ENCODE results near the gene FAM3C. TPM values are rescaled to one million over a fixed set of nuclear protein-coding genes. Genes with fewer than 3 reads are reported as not detected.
"Not testable (repeated sequence)": the region's sequence is repeated elsewhere in the genome, so short reads cannot be mapped to it uniquely, and the experiment has no call there.

Gene FAM3C
- total RNA-seq, 2 donors from 2014 or later = 46.3 to 57.7 TPM

DNA sequence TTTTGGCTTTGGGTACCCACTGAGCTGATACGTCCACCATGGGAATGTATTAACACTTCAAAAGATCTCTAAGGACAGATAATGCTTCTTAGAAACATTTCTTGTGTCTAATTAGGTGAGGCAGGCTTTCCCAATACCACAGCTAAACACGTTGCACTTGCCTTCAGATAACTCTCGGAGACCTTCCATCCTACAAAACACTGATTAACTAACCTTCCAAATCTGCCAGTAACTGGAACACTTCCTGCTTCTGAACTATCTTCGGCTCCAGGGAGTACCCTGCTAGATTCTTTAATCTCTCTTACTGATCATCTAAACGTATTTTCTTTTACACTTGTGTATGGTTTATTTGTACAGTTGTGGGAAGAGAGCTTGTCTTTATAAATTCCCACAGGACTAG is 68.4 kb downstream of the FAM3C start:
- intact Hi-C loops (cut with DNase I) = no loop called here
- no peak overlapping the region for H3K9ac ChIP-seq (ENCODE audit: low read depth in 2 of 2, low read length in 2 of 2)
- H3K4me3 ChIP-seq = no peak overlapping the region
- no peak overlapping the region for H3K27ac ChIP-seq
- no peak for DNase-seq
- peaks cover 45% of the 10 kb centered on the region for H3K27me3 ChIP-seq
- TF ChIP-seq, protein P1, sequence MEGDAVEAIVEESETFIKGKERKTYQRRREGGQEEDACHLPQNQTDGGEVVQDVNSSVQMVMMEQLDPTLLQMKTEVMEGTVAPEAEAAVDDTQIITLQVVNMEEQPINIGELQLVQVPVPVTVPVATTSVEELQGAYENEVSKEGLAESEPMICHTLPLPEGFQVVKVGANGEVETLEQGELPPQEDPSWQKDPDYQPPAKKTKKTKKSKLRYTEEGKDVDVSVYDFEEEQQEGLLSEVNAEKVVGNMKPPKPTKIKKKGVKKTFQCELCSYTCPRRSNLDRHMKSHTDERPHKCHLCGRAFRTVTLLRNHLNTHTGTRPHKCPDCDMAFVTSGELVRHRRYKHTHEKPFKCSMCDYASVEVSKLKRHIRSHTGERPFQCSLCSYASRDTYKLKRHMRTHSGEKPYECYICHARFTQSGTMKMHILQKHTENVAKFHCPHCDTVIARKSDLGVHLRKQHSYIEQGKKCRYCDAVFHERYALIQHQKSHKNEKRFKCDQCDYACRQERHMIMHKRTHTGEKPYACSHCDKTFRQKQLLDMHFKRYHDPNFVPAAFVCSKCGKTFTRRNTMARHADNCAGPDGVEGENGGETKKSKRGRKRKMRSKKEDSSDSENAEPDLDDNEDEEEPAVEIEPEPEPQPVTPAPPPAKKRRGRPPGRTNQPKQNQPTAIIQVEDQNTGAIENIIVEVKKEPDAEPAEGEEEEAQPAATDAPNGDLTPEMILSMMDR (IDR thresholded peaks at IDR 0.05) = no peak
- H3K36me3 ChIP-seq = no peaks in the 10 kb centered on the region
- peaks cover 13% of the 10 kb centered on the region for H3K4me1 ChIP-seq
- no peaks in the 10 kb centered on the region for H3K9me3 ChIP-seq

- intact Hi-C loops (cut with DNase I) = no loop called here
These were observed 72.4 kb downstream of the FAM3C start for GRCh38 chr7:121323515-121324302.

GRCh38 chr7:121322460-121322859 is 73.6 kb downstream of the FAM3C start:
- Histone ChIP-seq H3K27me3 (no peaks in the 10 kb centered on the region), H3K9ac (ENCODE audit: low read depth in 2 of 2, low read length in 2 of 2) (no peak overlapping the region), H3K9me3 (no peaks in the 10 kb centered on the region), H3K4me3 (no peak overlapping the region), H3K27ac (no peak overlapping the region), H3K4me1 (no peaks in the 10 kb centered on the region), H3K36me3 (no peaks in the 10 kb centered on the region)
- no peak for DNase-seq
- intact Hi-C loops (cut with DNase I) = no loop called here
- TF ChIP-seq, protein P1 (IDR thresholded peaks at IDR 0.05) = no peak

More at GRCh38 chr7:121323515-121324302, 72.4 kb downstream of the FAM3C start:
- H3K4me3 ChIP-seq = no peak overlapping the region
- H3K36me3 ChIP-seq = no peaks in the 10 kb centered on the region
- TF ChIP-seq, protein P1 (IDR thresholded peaks at IDR 0.05) = no peak
- DNase-seq = no peak
- no peak overlapping the region for H3K27ac ChIP-seq
- H3K9me3 ChIP-seq = no peaks in the 10 kb centered on the region
- peaks cover 8% of the 10 kb centered on the region for H3K27me3 ChIP-seq
- H3K9ac ChIP-seq (ENCODE audit: low read depth in 2 of 2, low read length in 2 of 2) = no peak overlapping the region
- H3K4me1 ChIP-seq = no peaks in the 10 kb centered on the region

DNA sequence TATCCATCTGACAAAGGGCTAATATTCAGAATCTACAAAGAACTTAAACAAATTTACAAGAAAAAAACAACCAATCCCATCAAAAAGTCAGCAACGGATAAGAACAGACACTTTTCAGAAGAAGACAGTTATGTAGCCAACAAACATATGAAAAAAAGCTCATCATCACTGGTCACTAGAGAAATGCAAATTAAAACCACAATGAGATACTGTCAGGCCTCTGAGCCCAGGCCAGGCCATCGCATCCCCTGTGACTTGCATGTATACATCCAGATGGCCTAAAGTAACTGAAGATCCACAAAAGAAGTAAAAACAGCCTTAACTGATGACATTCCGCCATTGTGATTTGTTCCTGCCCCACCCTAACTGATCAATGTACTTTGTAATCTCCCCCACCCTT is 80.9 kb downstream of the FAM3C start:
- H3K4me1 ChIP-seq; intact Hi-C loops (cut with DNase I); H3K9me3 ChIP-seq; H3K36me3 ChIP-seq; H3K27me3 ChIP-seq; H3K27ac ChIP-seq; DNase-seq; H3K9ac ChIP-seq (ENCODE audit: low read depth in 2 of 2, low read length in 2 of 2); H3K4me3 ChIP-seq: not testable (repeated sequence)

DNA sequence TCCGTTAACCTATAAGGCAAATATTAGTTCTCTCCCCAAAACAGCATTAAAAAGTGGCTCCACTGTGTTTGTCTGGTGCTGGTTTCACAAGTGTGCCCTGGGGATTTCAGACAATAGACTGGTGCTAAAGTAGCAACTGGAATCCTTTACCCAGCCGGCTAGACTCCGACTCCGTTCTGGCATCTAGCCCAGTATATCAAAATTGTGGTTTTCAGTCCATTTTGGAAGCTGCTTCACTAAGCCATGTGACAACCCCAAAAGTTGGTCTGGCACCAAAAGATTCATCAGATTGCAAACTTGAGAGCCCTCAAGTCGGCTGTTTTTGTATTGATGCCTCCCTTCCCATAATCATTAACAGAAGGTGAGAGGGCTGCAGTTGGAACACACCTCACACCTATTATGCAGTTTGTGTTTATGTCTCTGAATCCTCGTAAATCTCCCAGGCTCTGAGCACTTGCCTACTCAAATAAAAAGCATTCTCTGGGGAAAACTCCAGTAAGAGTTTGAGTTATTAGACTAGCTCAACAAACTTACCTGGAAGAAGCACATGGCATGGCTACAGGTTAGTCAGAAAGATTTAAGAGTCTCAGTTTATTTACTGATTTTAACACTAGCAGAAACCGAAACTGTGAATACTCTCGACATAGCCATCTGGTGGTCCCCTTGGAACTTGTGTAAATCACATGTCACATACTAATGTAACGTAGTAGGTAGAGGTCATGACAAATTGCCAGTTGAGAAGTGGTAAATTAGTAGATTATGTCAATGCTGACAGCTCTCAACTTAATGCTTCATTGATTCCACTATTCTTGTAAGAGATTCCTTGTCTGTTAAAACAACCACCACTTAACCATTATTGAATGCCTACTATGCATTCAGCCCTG is 82.1 kb downstream of the FAM3C start:
- peak overlapping the region in 1 of 2 donors; percentile 28 for H3K9ac ChIP-seq (ENCODE audit: low read depth in 2 of 2, low read length in 2 of 2)
- TF ChIP-seq, protein P1 (IDR thresholded peaks at IDR 0.05) = no peak
- no peaks in the 10 kb centered on the region for H3K36me3 ChIP-seq

More for the DNA sequence above, 82.1 kb downstream of the FAM3C start:
- Histone ChIP-seq H3K4me1 (peaks cover 5% of the 10 kb centered on the region), H3K4me3 (no peak overlapping the region), H3K27ac (peak overlapping the region; percentile 30), H3K27me3 (no peaks in the 10 kb centered on the region), H3K9me3 (no peaks in the 10 kb centered on the region)
- peak; percentile 32 for DNase-seq
- intact Hi-C loops (cut with DNase I) = no loop called here
